Glomerular visceral epithelial cell (primary cell): ENCODE measurements around the gene ELANE.
"Not testable (repeated sequence)": the region's sequence is repeated elsewhere in the genome, so short reads cannot be mapped to it uniquely, and the experiment has no call there.

Experiments used
- DNase-seq: peaks from one replicate; pipeline ENCODE4 v3.0.0-alpha.2; 2016; ENCODE audit errors: extremely low spot score

ELANE gene

GRCh38 chr19:814152-815078 lies 37.7 kb upstream of the ELANE start:
- no peak for DNase-seq

- DNase-seq, result no peak
Observed at GRCh38 chr19:815079-815774, 36.9 kb upstream of the ELANE start.

- no peak for DNase-seq
Observed at GRCh38 chr19:815775-816499, 36.2 kb upstream of the ELANE start.

- DNase-seq, result no peak
Observed at GRCh38 chr19:816500-816857, 35.6 kb upstream of the ELANE start.

GRCh38 chr19:820212-820611 lies 31.9 kb upstream of the ELANE start:
- DNase-seq, result not testable (repeated sequence)

- no peak for DNase-seq
Observed at GRCh38 chr19:821231-821824, 30.8 kb upstream of the ELANE start.

GRCh38 chr19:821825-822503 lies 30.1 kb upstream of the ELANE start, which contains the start of gene PLPPR3:
PLPPR3 (minus strand) TSS chr19:821955; CDS start chr19:821559, 396 bp downstream.
- no peak for DNase-seq

- no peak for DNase-seq
Observed at GRCh38 chr19:823565-824121, 28.5 kb upstream of the ELANE start.

- no peak for DNase-seq
Observed at GRCh38 chr19:824885-825284, 27.2 kb upstream of the ELANE start.

- DNase-seq, result no peak
Observed at GRCh38 chr19:825897-826644, 26.0 kb upstream of the ELANE start.

GRCh38 chr19:827314-827709 lies 24.8 kb upstream of the ELANE start:
- DNase-seq, result no peak

- DNase-seq, result no peak
Observed at GRCh38 chr19:827710-828321, 24.3 kb upstream of the ELANE start, which contains the start of gene AZU1. AZU1 (plus strand) TSS chr19:827837; CDS start chr19:827847, 10 bp downstream.

GRCh38 chr19:829129-829758 lies 22.9 kb upstream of the ELANE start:
- no peak for DNase-seq

GRCh38 chr19:831407-832369 lies 20.4 kb upstream of the ELANE start:
- DNase-seq, result no peak

GRCh38 chr19:834216-834615 lies 17.9 kb upstream of the ELANE start:
- no peak for DNase-seq

GRCh38 chr19:835210-835810 lies 16.8 kb upstream of the ELANE start:
- no peak for DNase-seq

- no peak for DNase-seq
Observed at GRCh38 chr19:840519-841206, 11.4 kb upstream of the ELANE start, which contains the start of gene PRTN3. PRTN3 (plus strand) TSS chr19:840999; CDS start chr19:841009, 10 bp downstream.
